Smooth muscle cell (in vitro differentiated cells): ENCODE results near the gene LDLRAD2. TPM values are rescaled to one million over a fixed set of nuclear protein-coding genes. Genes with fewer than 3 reads are reported as not detected.

Experiments
- DNase-seq: peaks from one replicate; lab custom pipeline; 2025; ENCODE audit not compliant: unreplicated experiment; lab: John Stamatoyannopoulos, UW
- H2AFZ ChIP-seq: fragments of 200-600 bp; sonication (generic); 2 replicates; pipeline ENCODE4 v1.6.0; 2016; ENCODE audit warnings: antibody characterized with exemption, low read depth, mild to moderate bottlenecking
- H3F3A ChIP-seq: fragments of 200-600 bp; sonication (generic); 2 replicates; pipeline ENCODE4 v1.6.0; 2017; ENCODE audit warnings: antibody characterized with exemption, low read depth
- H3K27ac ChIP-seq: fragments of 200-600 bp; sonication (generic); 2 replicates; pipeline ENCODE4 v1.5.1; 2016; ENCODE audit warnings: low read depth, mild to moderate bottlenecking
- H3K27me3 ChIP-seq: fragments of 200-600 bp; sonication (generic); 2 replicates; pipeline ENCODE4 v1.6.1; 2016; ENCODE audit warnings: low read depth, mild to moderate bottlenecking
- H3K36me3 ChIP-seq: fragments of 200-600 bp; sonication (generic); 2 replicates; pipeline ENCODE4 v1.5.1; 2016; ENCODE audit warnings: low read depth
- H3K4me1 ChIP-seq: fragments of 200-600 bp; sonication (generic); 2 replicates; pipeline ENCODE4 v1.5.1; 2016; ENCODE audit warnings: low read depth
- H3K4me2 ChIP-seq: fragments of 200-600 bp; sonication (generic); 2 replicates; pipeline ENCODE4 v1.6.0; 2016; ENCODE audit warnings: mild to moderate bottlenecking
- H3K4me3 ChIP-seq: fragments of 200-600 bp; sonication (generic); 2 replicates; pipeline ENCODE4 v1.5.1; 2016; ENCODE audit warnings: mild to moderate bottlenecking
- H3K79me2 ChIP-seq: fragments of 200-600 bp; sonication (generic); 2 replicates; pipeline ENCODE4 v1.6.0; 2016; ENCODE audit warnings: low read depth, mild to moderate bottlenecking
- H3K9ac ChIP-seq: fragments of 200-600 bp; sonication (generic); 2 replicates; pipeline ENCODE4 v1.6.0; 2016; ENCODE audit warnings: low read depth
- H3K9me3 ChIP-seq: fragments of 200-600 bp; sonication (generic); replicated peaks from 2 replicates; pipeline ENCODE4 v1.5.1; 2016; ENCODE audit warnings: low read depth
- H4K20me1 ChIP-seq: fragments of 200-600 bp; sonication (generic); 2 replicates; pipeline ENCODE4 v1.6.0; 2016; ENCODE audit warnings: low read depth
- WGBS: methylation state at CpG from one replicate; pipeline ENCODE4 v1.1.7; 2016; ENCODE audit warnings: low lambda C conversion rate; 5-methylcytosine and 5-hydroxymethylcytosine counted together
- polyA plus RNA-seq: library from polyadenylated mRNA; unstranded; fragments of >200 nt; fragmentation: Nextera tagmentation; extraction: Ambion mirVana; gene quantifications from 2 replicates; pipeline ENCODE4 v1.2.1, GENCODE V29; 2016
- total RNA-seq: library from RNA; depleted of rRNA; stranded (reverse); fragments of >200 nt; gene quantifications from 2 replicates; pipeline ENCODE4 v1.2.3, GENCODE V29; 2014
- TF ChIP-seq, protein P1 (sequence below): fragments of 200-600 bp; sonication (generic); IDR thresholded peaks from 2 replicates; pipeline ENCODE4 v1.5.1; 2017; ENCODE audit warnings: borderline replicate concordance, mild to moderate bottlenecking, antibody characterized with exemption; ENCODE audit not compliant: insufficient read depth, poor library complexity, severe bottlenecking

Gene LDLRAD2
- total and polyA plus RNA-seq, 2 experiments from 2014 or later: 0.04 to 7.9 TPM

DNA sequence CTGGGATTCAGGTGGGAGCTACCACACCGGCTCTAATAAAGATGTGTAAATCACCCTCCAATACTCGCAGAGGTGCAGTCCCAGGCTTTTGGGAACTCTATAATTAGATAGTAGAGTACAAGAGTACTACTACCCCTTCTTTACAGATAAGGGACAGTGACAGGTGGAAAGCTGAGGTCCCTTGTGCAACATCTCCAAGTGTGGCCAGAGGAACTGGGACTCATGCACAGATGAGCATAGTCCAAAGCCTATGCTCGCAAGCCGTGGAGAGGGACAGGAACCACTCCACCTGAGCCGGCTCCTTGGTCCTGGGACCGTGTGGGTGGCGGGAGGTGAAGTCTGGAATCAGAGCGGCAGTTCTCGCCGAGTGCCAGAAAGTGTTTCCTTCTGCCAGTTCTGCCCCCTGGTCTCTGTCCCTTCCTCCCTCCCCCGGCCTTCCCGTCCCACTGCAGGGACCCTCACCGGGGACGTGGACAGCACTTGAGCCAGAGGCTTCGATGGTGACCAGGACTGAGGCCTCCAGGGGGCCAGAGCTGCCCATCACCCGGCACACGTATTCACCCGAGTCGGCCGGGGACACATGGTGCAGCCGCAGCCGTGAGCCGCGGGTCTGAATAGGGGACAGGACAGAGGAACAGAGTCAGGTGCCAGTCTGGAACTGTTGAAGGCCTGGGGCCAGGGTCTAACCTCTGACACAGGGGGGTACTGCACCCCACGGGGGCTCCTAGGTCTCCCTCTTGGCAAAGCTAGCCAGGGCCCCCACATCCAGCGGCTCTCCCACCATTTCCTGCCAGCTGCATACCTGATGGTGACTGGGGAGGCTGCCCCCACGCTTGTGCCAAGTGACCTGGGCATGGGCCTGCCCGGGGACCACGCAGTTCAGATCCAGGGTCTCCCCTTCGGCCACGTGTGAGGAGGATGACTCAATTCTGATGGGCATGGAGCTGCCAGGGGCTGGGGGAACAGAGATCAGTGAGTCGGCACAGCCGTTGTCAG is 33.9 kb downstream of the LDLRAD2 start:
- Histone ChIP-seq H3K9me3 (no peaks in the 10 kb centered on the region), H3K27ac (no peak overlapping the region), H3K4me2 (no peak overlapping the region), H3K9ac (no peak overlapping the region), H4K20me1 (no peaks in the 10 kb centered on the region), H3K4me1 (no peaks in the 10 kb centered on the region), H3F3A (no peaks in the 10 kb centered on the region), H3K36me3 (no peaks in the 10 kb centered on the region), H2AFZ (no peak overlapping the region), H3K4me3 (no peak overlapping the region), H3K27me3 (no peaks in the 10 kb centered on the region), H3K79me2 (no peaks in the 10 kb centered on the region)
- WGBS: 98% methylated on average over 33 of the region's 33 CpGs
- TF ChIP-seq, protein P1, sequence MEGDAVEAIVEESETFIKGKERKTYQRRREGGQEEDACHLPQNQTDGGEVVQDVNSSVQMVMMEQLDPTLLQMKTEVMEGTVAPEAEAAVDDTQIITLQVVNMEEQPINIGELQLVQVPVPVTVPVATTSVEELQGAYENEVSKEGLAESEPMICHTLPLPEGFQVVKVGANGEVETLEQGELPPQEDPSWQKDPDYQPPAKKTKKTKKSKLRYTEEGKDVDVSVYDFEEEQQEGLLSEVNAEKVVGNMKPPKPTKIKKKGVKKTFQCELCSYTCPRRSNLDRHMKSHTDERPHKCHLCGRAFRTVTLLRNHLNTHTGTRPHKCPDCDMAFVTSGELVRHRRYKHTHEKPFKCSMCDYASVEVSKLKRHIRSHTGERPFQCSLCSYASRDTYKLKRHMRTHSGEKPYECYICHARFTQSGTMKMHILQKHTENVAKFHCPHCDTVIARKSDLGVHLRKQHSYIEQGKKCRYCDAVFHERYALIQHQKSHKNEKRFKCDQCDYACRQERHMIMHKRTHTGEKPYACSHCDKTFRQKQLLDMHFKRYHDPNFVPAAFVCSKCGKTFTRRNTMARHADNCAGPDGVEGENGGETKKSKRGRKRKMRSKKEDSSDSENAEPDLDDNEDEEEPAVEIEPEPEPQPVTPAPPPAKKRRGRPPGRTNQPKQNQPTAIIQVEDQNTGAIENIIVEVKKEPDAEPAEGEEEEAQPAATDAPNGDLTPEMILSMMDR: no peak
- DNase-seq: no peak

DNA sequence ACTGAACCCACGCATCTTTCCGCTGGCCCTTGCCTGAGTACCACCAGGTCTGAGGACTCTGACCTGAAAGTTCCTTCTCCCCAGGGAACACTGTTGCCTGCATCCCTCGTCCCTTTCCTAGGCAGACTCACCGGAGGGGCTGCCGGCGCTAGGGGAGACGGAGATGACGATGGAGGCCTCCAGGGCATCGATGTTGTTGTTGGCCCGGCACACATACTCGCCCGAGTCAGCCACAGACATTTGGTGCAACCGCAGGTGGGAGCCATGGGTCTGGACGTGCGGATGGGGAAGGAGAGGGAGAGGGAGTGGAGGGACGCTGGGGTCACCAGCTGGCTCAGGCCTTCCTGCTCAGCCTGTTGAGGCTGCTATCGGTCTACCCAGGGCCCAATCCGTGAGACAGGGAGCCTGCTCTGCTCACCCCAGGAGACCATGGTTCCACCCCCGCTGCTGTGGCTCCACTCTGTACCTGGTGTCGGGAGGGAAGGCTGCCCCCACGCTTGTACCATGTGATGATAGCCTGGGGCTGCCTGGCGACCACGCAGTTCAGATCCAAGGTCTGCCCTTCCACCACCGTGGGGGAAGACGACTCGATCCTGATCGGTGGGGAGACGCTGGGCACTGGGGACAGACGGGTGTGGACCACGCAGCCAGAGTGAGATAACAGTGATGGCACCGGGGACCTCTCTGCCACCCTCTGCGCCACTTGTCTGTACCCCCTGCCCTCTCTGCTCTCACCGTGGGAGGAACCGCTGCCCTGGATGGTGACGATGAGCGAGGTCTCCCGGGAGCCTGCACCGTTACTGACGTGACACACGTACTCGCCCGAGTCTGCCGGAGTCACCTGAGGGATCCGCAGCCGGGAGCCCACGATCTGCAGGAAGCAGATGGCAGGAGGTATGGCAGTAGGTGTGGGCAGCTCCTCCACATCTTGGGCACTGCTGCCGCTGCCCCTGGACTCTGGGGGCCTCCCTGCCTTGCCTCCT is 35.4 kb downstream of the LDLRAD2 start:
- H3K9ac ChIP-seq: no peak overlapping the region
- H3K9me3 ChIP-seq: no peaks in the 10 kb centered on the region
- H3K27me3 ChIP-seq: no peaks in the 10 kb centered on the region
- no peak overlapping the region for H2AFZ ChIP-seq
- H3K4me1 ChIP-seq: no peaks in the 10 kb centered on the region
- TF ChIP-seq, protein P1: no peak
- H3K4me2 ChIP-seq: no peak overlapping the region
- no peaks in the 10 kb centered on the region for H4K20me1 ChIP-seq
- no peak for DNase-seq
- no peaks in the 10 kb centered on the region for H3F3A ChIP-seq
- no peak overlapping the region for H3K4me3 ChIP-seq
- H3K79me2 ChIP-seq: no peaks in the 10 kb centered on the region
- no peak overlapping the region for H3K27ac ChIP-seq
- 96% methylated on average over 47 of the region's 47 CpGs for WGBS
- no peaks in the 10 kb centered on the region for H3K36me3 ChIP-seq

DNA sequence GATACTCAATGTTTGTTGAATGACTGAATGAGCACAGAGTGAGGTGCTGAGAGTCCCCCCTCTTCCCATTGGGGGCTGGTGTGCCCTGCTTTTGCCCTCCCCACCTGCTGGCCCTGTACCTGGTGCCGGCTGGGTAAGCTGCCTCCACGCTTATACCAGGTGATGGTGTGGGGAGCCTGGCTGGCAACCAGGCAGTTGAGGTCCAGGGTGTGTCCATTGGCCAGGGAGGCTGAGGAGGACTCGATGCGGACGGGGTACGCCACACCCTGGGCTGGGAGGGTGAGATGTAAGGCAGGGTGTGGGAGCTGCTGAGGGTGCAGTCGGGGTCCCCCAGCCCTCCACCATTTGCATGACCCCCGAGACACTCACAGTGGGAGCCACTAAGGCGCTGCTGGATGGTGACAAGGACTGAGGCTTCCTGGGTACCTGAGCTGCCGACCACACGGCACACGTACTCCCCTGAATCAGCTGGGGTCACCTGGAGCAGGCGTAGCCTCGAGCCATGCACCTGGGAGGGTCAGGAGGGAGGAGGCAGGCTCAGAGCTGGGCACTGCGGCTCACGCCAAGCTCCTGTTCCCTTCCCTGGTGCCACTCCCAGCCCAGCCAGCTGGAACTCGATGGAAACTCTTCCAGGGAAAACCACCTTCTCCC is 36.6 kb downstream of the LDLRAD2 start:
- H3K36me3 ChIP-seq: no peaks in the 10 kb centered on the region
- no peak overlapping the region for H2AFZ ChIP-seq
- H3K9ac ChIP-seq: no peak overlapping the region
- no peak overlapping the region for H3K4me2 ChIP-seq
- no peaks in the 10 kb centered on the region for H3F3A ChIP-seq
- H3K9me3 ChIP-seq: no peaks in the 10 kb centered on the region
- no peak overlapping the region for H3K27ac ChIP-seq
- WGBS: 94% methylated on average over 16 of the region's 17 CpGs
- no peaks in the 10 kb centered on the region for H4K20me1 ChIP-seq
- no peaks in the 10 kb centered on the region for H3K27me3 ChIP-seq
- no peaks in the 10 kb centered on the region for H3K79me2 ChIP-seq
- no peaks in the 10 kb centered on the region for H3K4me1 ChIP-seq
- H3K4me3 ChIP-seq: no peak overlapping the region
- TF ChIP-seq, protein P1: no peak
- no peak for DNase-seq
